Measurements from ENCODE around the gene PRKCH. TPM values are rescaled to one million over a fixed set of nuclear protein-coding genes. Genes with fewer than 3 reads are reported as not detected.

Gene PRKCH
- total RNA-seq, 1 donor from 2014 or later = 18.4 TPM

DNA sequence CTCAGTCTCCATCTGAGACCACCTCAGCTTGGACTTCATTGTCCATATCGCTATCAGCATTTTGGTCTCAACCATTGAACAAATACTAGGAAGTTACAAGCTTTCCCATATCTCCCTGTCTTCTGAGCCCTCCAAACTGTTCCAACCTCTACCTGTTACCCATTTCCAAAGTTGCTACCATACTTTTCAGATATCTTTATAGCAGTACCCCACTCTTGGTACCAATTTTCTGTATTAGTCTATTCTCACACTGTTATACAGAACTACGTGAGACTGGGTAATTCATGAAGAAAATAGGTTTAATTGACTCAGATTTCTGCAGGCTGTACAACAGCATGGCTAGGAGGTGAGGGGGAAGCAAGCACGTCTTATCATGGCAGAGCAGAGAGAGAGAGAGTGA is 53.8 kb downstream of the PRKCH start:
- Histone ChIP-seq H3K27me3 (ENCODE audit: low read depth) (no peaks in the 10 kb centered on the region), H3K4me3 (no peak overlapping the region), H3K9me3 (replicated peaks) (peaks cover 41% of the 10 kb centered on the region), H3K27ac (replicated peaks) (no peak overlapping the region), H3K36me3 (peaks cover 11% of the 10 kb centered on the region), H3K4me1 (no peaks in the 10 kb centered on the region)
- DNase-seq = no peak
- intact Hi-C loops (cut with micrococcal nuclease) = no loop called here
- TF ChIP-seq, protein P1, sequence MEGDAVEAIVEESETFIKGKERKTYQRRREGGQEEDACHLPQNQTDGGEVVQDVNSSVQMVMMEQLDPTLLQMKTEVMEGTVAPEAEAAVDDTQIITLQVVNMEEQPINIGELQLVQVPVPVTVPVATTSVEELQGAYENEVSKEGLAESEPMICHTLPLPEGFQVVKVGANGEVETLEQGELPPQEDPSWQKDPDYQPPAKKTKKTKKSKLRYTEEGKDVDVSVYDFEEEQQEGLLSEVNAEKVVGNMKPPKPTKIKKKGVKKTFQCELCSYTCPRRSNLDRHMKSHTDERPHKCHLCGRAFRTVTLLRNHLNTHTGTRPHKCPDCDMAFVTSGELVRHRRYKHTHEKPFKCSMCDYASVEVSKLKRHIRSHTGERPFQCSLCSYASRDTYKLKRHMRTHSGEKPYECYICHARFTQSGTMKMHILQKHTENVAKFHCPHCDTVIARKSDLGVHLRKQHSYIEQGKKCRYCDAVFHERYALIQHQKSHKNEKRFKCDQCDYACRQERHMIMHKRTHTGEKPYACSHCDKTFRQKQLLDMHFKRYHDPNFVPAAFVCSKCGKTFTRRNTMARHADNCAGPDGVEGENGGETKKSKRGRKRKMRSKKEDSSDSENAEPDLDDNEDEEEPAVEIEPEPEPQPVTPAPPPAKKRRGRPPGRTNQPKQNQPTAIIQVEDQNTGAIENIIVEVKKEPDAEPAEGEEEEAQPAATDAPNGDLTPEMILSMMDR (IDR thresholded peaks at IDR 0.05; ENCODE audit: borderline replicate concordance) = no peak

DNA sequence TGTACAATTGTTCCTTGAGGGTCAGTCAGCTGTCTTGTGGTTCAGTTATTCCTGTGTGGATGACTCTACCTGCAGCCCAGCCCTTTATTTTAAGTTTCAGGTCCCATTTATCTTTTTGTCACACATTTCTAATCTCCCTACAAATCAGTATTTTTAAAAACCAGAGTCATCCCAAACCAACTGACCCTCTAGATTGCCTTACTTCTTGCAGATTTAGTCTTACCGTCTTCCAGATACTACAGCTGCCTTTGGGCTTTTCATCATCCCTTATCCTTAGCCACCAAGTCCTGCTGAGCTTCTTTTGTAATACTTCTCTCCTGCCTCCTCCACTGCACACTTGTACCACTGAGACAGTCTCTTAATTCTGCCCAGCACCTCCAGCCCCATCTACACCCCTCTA is 54.9 kb downstream of the PRKCH start:
- H3K4me3 ChIP-seq = no peak overlapping the region
- DNase-seq = no peak
- TF ChIP-seq, protein P1 (IDR thresholded peaks at IDR 0.05; ENCODE audit: borderline replicate concordance) = no peak
- H3K4me1 ChIP-seq = peaks cover 2% of the 10 kb centered on the region
- H3K27me3 ChIP-seq (ENCODE audit: low read depth) = no peaks in the 10 kb centered on the region
- peaks cover 11% of the 10 kb centered on the region for H3K36me3 ChIP-seq
- no peak overlapping the region for H3K27ac ChIP-seq (replicated peaks)
- intact Hi-C loops (cut with micrococcal nuclease) = no loop called here
- peaks cover 41% of the 10 kb centered on the region for H3K9me3 ChIP-seq (replicated peaks)

DNA sequence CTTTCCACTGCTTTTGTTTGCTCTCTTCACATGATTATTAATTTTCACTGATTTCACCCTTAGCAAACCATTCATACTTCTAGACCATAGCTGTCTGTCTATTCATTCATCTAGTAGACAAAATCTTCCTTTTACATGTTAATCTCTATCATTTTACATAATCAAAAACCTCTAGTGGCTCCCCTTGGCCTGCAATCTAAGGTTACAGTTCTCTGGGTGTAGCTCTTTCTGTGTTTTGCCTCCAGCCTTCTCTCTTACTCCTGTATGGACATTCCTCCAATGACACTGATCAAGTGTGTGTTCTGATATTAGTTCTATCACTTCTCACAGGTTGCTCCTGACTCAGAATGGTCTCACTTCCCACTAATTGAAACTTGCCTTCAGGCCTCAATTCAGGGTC is 56.4 kb downstream of the PRKCH start:
- peaks cover 41% of the 10 kb centered on the region for H3K9me3 ChIP-seq (replicated peaks)
- TF ChIP-seq, protein P1 (IDR thresholded peaks at IDR 0.05; ENCODE audit: borderline replicate concordance) = no peak
- H3K4me1 ChIP-seq = peaks cover 17% of the 10 kb centered on the region
- no peak overlapping the region for H3K27ac ChIP-seq (replicated peaks)
- no peaks in the 10 kb centered on the region for H3K27me3 ChIP-seq (ENCODE audit: low read depth)
- intact Hi-C loops (cut with micrococcal nuclease) = no loop called here
- H3K36me3 ChIP-seq = peaks cover 11% of the 10 kb centered on the region
- H3K4me3 ChIP-seq = no peak overlapping the region
- no peak for DNase-seq

DNA sequence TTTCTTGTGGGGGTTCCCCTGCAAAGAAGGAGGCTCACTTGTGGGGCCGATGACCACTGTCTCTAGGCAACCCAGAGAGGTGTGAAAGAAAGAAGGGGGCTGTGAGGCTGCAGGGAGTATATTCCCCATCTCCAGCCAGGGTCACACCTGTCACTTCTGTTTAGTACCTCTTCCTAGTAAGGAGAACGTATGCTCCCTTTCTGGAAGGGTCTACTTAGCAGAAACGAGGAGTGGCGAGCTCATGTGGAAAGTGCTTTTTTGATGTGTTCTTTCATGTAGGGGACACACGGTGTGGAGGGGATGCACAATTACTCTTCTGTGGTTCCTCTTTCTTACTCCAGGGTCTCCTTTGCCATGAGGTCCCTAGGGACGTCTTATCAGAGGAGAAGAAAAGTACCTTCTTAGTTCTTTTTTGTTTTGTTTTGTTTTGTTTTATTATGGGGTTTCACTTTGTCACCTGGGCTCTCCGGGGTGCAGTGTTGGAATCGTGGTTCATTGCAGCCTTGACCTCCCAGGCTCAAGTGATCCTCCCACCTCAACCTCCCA is 58.3 kb downstream of the PRKCH start:
- TF ChIP-seq, protein P1 (IDR thresholded peaks at IDR 0.05; ENCODE audit: borderline replicate concordance) = no peak
- DNase-seq = no peak
- Histone ChIP-seq H3K27me3 (ENCODE audit: low read depth) (no peaks in the 10 kb centered on the region), H3K4me1 (peaks cover 31% of the 10 kb centered on the region), H3K27ac (replicated peaks) (no peak overlapping the region), H3K9me3 (replicated peaks) (peaks cover 26% of the 10 kb centered on the region), H3K4me3 (no peak overlapping the region), H3K36me3 (peaks cover 1% of the 10 kb centered on the region)
- intact Hi-C loops (cut with micrococcal nuclease) = no loop called here

DNA sequence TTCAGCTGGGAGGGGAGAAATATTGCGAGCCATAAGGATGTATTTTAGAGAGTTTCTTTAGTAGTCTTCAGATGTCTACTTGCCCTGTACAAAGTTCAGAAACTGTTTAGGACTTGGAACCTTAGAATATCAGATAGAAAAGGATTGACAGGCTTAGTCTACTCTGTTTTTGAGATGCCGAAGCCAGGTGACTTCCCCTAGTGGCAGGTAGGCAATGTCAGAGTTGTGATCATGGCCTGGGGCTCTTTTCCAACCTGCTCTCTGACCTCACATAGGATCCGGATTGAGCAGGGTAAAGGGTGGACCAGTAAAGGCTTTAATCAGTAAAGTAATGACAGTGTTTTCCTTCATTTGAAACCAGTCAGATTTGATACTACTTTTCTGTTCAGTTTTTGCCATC is 59.6 kb downstream of the PRKCH start:
- no peaks in the 10 kb centered on the region for H3K27me3 ChIP-seq (ENCODE audit: low read depth)
- DNase-seq = no peak
- H3K4me3 ChIP-seq = no peak overlapping the region
- no peak overlapping the region for H3K27ac ChIP-seq (replicated peaks)
- H3K4me1 ChIP-seq = peaks cover 42% of the 10 kb centered on the region
- H3K9me3 ChIP-seq (replicated peaks) = peaks cover 13% of the 10 kb centered on the region
- intact Hi-C loops (cut with micrococcal nuclease) = no loop called here
- TF ChIP-seq, protein P1 (IDR thresholded peaks at IDR 0.05; ENCODE audit: borderline replicate concordance) = no peak
- no peaks in the 10 kb centered on the region for H3K36me3 ChIP-seq

All from left ventricle myocardium inferior (tissue), 1 donor.